ENCODE measurements around the gene CSNK1A1.

CSNK1A1 gene

DNA sequence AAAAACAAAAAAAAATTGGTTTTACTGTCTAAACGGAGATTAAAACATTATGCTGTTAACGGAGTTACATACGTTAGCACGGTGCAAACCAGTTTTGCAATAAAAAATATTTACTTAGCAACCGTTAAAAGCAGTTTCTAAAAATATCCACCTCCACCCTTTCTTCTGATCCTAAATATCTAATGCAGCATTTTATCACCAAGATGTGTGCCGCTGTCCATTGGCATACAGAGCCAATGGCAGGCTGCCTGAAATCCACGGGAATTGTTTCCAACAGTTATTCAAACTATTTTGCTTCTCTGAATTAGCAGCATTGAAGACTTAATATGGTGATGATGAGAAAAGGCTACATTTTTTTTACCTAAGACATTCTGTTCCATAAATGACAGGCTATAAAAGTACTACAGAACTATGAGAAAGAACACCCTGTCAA, 61.6 kb downstream of the CSNK1A1 start:
- TF ChIP-seq, protein P1, sequence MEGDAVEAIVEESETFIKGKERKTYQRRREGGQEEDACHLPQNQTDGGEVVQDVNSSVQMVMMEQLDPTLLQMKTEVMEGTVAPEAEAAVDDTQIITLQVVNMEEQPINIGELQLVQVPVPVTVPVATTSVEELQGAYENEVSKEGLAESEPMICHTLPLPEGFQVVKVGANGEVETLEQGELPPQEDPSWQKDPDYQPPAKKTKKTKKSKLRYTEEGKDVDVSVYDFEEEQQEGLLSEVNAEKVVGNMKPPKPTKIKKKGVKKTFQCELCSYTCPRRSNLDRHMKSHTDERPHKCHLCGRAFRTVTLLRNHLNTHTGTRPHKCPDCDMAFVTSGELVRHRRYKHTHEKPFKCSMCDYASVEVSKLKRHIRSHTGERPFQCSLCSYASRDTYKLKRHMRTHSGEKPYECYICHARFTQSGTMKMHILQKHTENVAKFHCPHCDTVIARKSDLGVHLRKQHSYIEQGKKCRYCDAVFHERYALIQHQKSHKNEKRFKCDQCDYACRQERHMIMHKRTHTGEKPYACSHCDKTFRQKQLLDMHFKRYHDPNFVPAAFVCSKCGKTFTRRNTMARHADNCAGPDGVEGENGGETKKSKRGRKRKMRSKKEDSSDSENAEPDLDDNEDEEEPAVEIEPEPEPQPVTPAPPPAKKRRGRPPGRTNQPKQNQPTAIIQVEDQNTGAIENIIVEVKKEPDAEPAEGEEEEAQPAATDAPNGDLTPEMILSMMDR (IDR thresholded peaks at IDR 0.05; ENCODE audit: extremely low read depth, missing control alignments): no peak
- DNase-seq (ENCODE audit: low spot score): no peak

DNA sequence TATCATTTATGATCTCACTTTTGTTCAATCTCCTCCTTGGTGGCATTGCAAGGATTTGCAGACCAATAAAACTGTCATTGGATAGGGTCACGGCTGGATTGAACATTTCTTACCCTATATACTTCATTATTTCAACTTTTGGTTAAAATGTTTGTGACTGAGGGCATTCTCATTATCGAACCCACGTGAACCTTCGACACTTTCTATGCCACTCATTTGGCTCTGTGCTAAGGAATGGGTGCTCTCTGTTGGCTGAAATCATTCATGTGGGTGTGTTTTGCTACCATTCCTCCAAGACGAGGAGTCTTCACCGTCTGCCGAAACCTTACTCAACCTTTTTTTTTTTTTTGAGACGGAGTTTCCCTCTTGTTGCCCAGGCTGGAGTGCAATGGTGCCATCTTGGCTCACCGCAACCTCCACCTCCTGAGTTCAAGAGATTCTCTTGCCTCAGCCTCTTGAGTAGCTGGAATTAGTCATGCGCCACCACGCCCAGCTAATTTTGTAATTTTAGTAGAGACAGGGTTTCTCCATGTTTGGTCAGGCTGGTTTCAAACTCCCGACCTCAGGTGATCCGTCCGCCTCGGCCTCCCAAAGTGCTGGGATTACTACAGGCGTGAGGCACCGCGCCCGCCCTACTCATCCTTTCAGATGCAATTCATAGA, 62.5 kb downstream of the CSNK1A1 start:
- no peak for DNase-seq (ENCODE audit: low spot score)
- TF ChIP-seq, protein P1 (IDR thresholded peaks at IDR 0.05; ENCODE audit: extremely low read depth, missing control alignments): no peak

DNA sequence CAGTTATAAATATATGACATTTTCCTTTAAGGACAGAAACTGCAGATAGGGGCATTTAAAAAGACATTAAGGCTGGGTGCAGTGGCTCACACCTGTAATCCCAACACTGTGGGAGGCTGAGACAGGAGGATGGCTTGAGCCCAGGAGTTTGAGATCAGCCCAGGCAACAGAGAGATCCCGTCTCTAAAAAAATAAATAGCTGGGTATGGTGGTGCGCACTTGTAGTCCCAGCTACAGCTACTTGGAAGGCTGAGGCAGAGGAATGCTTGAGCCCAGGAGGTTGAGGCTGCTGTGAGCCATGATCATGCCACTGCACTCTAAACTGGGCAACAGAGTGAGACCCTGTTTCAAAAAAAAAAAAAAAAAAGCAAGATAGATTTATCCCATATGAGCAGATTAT, 63.6 kb downstream of the CSNK1A1 start:
- TF ChIP-seq, protein P1 (IDR thresholded peaks at IDR 0.05; ENCODE audit: extremely low read depth, missing control alignments): no peak
- DNase-seq (ENCODE audit: low spot score): no peak

DNA sequence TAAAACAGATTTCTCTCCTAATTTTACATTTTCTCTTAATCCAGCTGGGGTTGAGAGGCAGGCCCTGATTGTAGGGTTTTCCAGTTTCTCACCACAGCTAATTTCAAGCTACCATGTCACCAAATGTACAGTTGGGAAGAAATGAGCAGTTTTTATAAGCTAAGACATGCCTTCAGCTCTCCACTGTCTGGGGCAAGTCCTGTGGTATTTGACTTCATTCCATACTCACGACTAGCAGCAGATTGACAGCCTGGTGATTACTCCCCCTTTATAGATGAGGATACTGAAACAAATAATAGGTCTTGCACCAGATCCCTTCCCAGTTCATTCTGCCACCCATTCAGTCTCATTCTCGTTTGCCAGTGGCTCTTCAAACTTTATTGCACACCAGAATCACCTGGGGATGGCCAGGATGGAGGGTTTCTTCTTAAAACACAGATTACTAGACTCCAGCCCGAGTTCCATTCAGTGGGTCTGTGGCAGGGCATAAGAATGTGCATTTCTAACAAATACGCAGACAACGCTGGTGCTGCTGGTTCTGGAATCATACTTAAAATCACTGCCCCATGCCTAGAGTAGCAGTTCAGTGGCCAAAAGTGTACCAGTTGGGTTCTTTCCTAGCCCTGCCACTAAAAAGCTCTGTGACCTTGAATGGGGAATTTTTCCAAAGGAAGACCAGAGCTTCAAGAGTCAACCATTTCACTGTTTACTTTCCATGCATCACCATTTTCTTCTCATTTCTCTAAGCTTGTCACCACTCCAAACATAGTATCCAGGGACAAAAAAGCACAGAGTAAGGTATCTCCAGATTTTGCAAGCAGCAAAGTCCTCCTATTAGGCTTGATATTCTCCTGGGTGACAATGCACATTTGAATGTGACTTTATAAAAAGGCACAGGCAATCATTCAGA, 64.3 kb downstream of the CSNK1A1 start:
- TF ChIP-seq, protein P1 (IDR thresholded peaks at IDR 0.05; ENCODE audit: extremely low read depth, missing control alignments): no peak
- DNase-seq (ENCODE audit: low spot score): no peak

DNA sequence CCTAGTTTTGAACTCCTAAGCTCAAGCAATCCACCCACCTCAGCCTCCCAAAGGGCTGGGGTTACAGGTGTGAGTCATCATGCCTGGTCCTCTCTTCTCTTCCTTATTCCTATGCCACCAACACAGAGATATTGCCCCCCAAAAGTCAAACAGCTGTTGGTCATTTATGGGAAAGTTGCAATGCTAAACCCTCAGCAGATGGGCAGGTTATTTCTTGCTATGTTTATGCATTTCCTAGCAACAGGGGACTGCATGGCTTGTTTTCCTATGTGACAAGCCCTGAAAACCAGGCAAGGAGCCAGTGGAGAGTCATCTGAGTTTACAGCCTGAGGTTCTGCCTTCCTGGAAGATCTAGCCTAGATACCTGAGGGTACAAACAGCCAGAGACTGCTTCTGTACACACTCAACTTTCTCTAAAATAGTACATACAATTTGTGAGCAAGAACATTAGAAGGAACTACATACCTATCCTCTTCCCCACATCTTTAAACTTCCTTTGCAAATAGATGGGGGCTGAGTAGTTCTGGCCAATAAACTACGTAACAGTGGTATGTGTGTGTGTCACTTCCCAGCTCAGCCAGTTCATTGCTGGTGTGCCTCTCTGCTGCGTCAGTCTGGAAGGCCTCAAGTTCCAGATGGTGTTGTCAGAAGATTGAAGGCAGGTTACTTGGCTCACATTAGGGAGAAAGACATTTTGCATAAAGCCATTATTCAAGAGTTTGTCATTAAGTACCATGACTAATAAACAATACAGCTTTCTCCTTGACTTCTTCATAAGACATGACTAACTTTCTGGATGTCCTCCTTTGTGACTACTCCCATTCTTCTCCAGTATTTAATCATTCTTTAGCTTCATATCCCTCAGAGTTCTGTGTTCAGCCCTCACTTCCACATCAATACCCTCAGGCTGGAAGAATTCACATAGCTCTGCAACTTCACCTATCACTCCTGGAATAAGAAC, 65.3 kb downstream of the CSNK1A1 start:
- TF ChIP-seq, protein P1 (IDR thresholded peaks at IDR 0.05; ENCODE audit: extremely low read depth, missing control alignments): no peak
- no peak for DNase-seq (ENCODE audit: low spot score)

DNA sequence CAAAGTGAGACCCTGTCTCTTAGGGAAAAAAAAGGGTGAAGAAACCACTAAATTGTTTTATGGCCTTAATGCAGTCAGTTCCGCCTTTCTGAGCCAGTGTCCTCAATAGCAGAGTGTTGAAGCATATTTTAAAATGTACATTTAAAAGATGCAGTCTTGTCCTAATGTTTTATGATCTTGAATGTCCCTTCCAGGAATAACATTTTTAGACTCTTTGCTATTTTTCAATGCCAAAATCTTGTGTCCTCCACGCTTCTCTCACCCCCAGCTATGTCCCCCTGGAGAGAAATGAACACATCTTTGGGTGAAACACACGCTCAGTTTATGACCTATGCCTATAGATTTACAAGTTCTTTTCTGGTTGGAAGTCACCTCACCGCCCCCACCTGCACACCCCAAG, 69.8 kb downstream of the CSNK1A1 start:
- TF ChIP-seq, protein P1 (IDR thresholded peaks at IDR 0.05; ENCODE audit: extremely low read depth, missing control alignments): no peak
- DNase-seq (ENCODE audit: low spot score): no peak
